BE2C (cell line): ENCODE data around the gene PTPRU.

Experiments
- DNase-seq: peaks from one replicate; pipeline ENCODE4 v3.0.0-alpha.2; 2020
- H3K27me3 ChIP-seq: fragments of 250-450 bp; sonication (Bioruptor Pico); 2 replicates; pipeline ENCODE4 v1.5.1; 2020; ENCODE audit warnings: mild to moderate bottlenecking
- H3K36me3 ChIP-seq: fragments of 250-450 bp; sonication (Bioruptor Pico); 2 replicates; pipeline ENCODE4 v1.5.1; 2020; ENCODE audit warnings: mild to moderate bottlenecking
- H3K4me1 ChIP-seq: fragments of 250-450 bp; sonication (Bioruptor Pico); 2 replicates; pipeline ENCODE4 v1.5.1; 2020
- H3K4me3 ChIP-seq: 2 replicates; pipeline ENCODE4 v1.5.1; 2011; ENCODE audit warnings: low read depth, low read length
- H3K9me3 ChIP-seq: fragments of 250-450 bp; sonication (Bioruptor Pico); 2 replicates; pipeline ENCODE4 v1.5.1; 2020
- CTCF ChIP-seq: IDR thresholded peaks from 2 replicates; pipeline ENCODE4 v1.5.1; 2012; ENCODE audit warnings: mild to moderate bottlenecking, low read depth, low read length

The PTPRU gene

GRCh38 chr1:29202584-29203340 is 33.6 kb upstream of the PTPRU start:
- no peaks in the 10 kb centered on the region for H3K27me3 ChIP-seq
- TF ChIP-seq CTCF, result peak; percentile 82
- no peak overlapping the region for H3K4me3 ChIP-seq
- H3K36me3 ChIP-seq, result peaks cover 11% of the 10 kb centered on the region
- peak; percentile 87 for DNase-seq
- no peaks in the 10 kb centered on the region; the same call in 1 of the 2 replicates for H3K4me1 ChIP-seq
- no peaks in the 10 kb centered on the region for H3K9me3 ChIP-seq

DNA sequence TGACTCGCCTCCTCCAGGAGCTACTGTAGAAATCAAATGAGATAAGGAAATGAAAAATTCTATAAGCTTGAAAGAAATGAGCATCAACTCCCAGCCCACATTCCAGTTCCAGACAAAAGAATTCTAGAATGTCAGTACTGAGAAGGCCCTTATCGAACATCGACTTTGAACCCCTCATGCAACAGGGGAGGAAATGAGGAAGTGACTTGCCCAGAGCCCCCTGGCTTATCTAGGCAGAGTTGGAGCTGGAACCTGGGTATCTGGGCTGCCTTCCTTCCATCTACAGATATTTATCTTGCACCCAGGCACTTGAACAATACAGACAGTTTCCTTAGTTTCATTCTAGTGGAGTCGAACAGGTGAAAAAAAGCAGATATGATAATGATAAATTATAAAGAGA is 27.9 kb upstream of the PTPRU start:
- no peak overlapping the region for H3K4me3 ChIP-seq
- peaks cover 6% of the 10 kb centered on the region; the same call in 1 of the 2 replicates for H3K36me3 ChIP-seq
- no peaks in the 10 kb centered on the region for H3K4me1 ChIP-seq
- no peak for TF ChIP-seq CTCF
- H3K27me3 ChIP-seq, result no peaks in the 10 kb centered on the region
- no peaks in the 10 kb centered on the region for H3K9me3 ChIP-seq
- DNase-seq, result no peak

DNA sequence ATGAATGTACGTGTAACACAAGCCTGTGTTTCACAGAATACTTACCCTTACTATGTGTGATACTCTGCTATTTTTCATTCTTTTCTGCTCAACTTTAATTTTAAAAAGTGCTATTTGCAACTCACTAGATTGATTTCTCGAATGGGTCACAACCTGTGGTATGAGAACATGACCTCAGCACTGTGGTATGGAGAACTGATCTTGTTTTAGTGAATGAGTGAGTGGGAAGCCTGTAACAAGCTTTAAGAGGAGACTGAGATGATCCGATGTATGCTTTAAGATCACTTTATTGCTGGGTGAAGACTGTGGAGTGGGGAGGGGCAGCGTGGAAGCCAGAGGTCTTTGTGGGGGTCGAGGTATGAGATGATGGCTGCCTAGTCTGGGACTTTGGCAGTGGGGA is 27.1 kb upstream of the PTPRU start:
- no peak for TF ChIP-seq CTCF
- Histone ChIP-seq H3K4me1 (no peaks in the 10 kb centered on the region), H3K4me3 (no peak overlapping the region), H3K9me3 (no peaks in the 10 kb centered on the region), H3K27me3 (no peaks in the 10 kb centered on the region), H3K36me3 (peaks cover 6% of the 10 kb centered on the region; the same call in 1 of the 2 replicates)
- no peak for DNase-seq

GRCh38 chr1:29210278-29211085 is 25.8 kb upstream of the PTPRU start:
- no peak for DNase-seq
- Histone ChIP-seq H3K4me1 (no peaks in the 10 kb centered on the region), H3K4me3 (no peak overlapping the region), H3K9me3 (no peaks in the 10 kb centered on the region), H3K27me3 (no peaks in the 10 kb centered on the region), H3K36me3 (peaks cover 9% of the 10 kb centered on the region)
- no peak for TF ChIP-seq CTCF

DNA sequence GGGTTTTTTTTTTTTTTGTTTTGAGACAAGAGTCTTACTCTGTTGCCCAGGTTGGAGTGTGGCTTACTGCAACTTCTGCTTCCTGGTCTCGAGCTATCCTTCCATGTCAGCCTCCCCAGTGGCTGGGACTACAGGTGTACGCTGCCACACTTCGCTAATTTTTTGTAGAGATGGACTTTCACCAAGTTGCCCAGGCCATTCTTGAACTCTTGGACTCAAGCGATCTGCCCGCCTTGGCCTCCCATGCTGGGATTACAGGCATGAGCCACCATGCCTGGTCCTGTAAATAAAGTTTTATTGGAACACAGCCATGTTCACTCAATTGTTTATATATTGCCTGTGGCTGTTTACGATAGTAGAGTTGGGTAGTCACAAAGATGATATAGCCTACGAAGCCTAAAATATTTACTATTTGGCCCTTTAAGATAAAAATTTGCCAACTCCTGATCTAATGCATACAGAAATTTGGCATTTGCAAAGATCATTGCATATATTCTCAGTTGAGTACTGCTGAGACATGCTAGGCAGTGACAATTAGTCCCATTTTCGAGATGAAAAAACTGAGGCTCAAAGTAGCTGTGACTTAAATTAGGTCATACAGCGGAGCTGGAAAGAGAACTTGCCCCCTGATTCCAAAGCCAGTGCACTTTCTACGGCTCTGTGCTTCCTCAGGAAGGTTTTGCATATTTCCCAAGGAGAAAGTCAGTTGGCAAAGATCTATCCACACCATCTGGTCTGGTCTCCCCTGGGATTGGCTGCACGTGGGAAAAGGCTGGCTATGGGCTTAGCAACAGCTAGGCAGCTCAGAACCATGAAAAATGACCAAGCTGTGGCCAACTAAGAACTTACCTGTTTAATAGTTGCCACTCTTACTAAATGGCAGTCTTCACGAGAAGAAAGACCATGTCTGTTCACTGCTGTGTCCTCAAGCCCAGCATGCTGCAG is 25.0 kb upstream of the PTPRU start:
- no peaks in the 10 kb centered on the region for H3K9me3 ChIP-seq
- H3K36me3 ChIP-seq, result peaks cover 9% of the 10 kb centered on the region
- no peak for DNase-seq
- H3K4me3 ChIP-seq, result no peak overlapping the region
- no peaks in the 10 kb centered on the region for H3K4me1 ChIP-seq
- no peak for TF ChIP-seq CTCF
- no peaks in the 10 kb centered on the region for H3K27me3 ChIP-seq
